ENCODE results near the gene PATJ.

PATJ gene

DNA sequence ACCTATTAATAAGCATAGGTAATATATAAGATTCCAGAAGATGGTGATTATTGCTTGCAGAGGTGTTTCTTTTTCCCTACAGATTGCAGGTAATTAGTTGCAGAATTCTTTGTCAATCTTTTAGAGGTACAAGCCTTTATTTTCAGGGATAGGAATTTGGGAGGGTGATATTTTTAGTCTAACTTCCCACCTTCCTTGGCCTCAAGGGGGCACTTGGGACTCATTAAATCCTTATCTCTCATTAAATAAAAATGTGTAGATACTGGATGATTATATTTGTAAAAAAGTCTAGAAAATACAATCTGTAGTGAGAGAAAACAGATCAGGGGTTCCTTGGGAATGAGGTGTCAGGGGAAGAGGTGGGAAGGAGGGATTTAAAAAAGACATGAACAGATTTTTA, 179.2 kb downstream of the PATJ start:
- no peaks in the 10 kb centered on the region for H3K4me1 ChIP-seq (ENCODE audit: insufficient read depth, low read length, poor library complexity, severe bottlenecking)
- H3F3A ChIP-seq (ENCODE audit: low read depth): no peaks in the 10 kb centered on the region
- H3K9me2 ChIP-seq (replicated peaks; ENCODE audit: low read depth, low read length): no peaks in the 10 kb centered on the region
- no peak overlapping the region for H3K4me3 ChIP-seq (ENCODE audit: low read length, poor library complexity, severe bottlenecking)
- H3K79me2 ChIP-seq (ENCODE audit: insufficient read depth, low read length): no peaks in the 10 kb centered on the region
- H3K9me3 ChIP-seq (ENCODE audit: insufficient read depth, low read depth, low read length): no peaks in the 10 kb centered on the region
- H3K4me2 ChIP-seq (ENCODE audit: low read depth, low read length, poor library complexity, severe bottlenecking): no peak overlapping the region
- no peaks in the 10 kb centered on the region for H3K27me3 ChIP-seq (ENCODE audit: insufficient read depth, low read length, poor library complexity, severe bottlenecking)
- H3K36me3 ChIP-seq (ENCODE audit: insufficient read depth, low read length): no peaks in the 10 kb centered on the region
- H2AFZ ChIP-seq (ENCODE audit: low read length): no peak overlapping the region
- H3K9ac ChIP-seq (ENCODE audit: low read depth, low read length, poor library complexity, severe bottlenecking): no peak overlapping the region
- H4K20me1 ChIP-seq (ENCODE audit: insufficient read depth, low read length, poor library complexity, severe bottlenecking): no peaks in the 10 kb centered on the region
- no peak for TF ChIP-seq EZH2phosphoT487 (IDR thresholded peaks at IDR 0.05; ENCODE audit: borderline replicate concordance)
- TF ChIP-seq, protein P1, sequence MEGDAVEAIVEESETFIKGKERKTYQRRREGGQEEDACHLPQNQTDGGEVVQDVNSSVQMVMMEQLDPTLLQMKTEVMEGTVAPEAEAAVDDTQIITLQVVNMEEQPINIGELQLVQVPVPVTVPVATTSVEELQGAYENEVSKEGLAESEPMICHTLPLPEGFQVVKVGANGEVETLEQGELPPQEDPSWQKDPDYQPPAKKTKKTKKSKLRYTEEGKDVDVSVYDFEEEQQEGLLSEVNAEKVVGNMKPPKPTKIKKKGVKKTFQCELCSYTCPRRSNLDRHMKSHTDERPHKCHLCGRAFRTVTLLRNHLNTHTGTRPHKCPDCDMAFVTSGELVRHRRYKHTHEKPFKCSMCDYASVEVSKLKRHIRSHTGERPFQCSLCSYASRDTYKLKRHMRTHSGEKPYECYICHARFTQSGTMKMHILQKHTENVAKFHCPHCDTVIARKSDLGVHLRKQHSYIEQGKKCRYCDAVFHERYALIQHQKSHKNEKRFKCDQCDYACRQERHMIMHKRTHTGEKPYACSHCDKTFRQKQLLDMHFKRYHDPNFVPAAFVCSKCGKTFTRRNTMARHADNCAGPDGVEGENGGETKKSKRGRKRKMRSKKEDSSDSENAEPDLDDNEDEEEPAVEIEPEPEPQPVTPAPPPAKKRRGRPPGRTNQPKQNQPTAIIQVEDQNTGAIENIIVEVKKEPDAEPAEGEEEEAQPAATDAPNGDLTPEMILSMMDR (conservative IDR thresholded peaks at IDR 0.05; ENCODE audit: low read length): peak; percentile 47

- TF ChIP-seq, protein P1 (conservative IDR thresholded peaks at IDR 0.05; ENCODE audit: low read length): no peak
- no peak for TF ChIP-seq EZH2phosphoT487 (IDR thresholded peaks at IDR 0.05; ENCODE audit: borderline replicate concordance)
Measured at GRCh38 chr1:61922950-61923480, 180.7 kb downstream of the PATJ start.

GRCh38 chr1:61925591-61926298, 183.5 kb downstream of the PATJ start:
- no peaks in the 10 kb centered on the region for H4K20me1 ChIP-seq (ENCODE audit: insufficient read depth, low read length, poor library complexity, severe bottlenecking)
- H3K9ac ChIP-seq (ENCODE audit: low read depth, low read length, poor library complexity, severe bottlenecking): no peak overlapping the region
- H3K4me2 ChIP-seq (ENCODE audit: low read depth, low read length, poor library complexity, severe bottlenecking): no peak overlapping the region
- no peaks in the 10 kb centered on the region for H3K9me2 ChIP-seq (replicated peaks; ENCODE audit: low read depth, low read length)
- H3F3A ChIP-seq (ENCODE audit: low read depth): no peaks in the 10 kb centered on the region
- no peak overlapping the region for H2AFZ ChIP-seq (ENCODE audit: low read length)
- H3K4me3 ChIP-seq (ENCODE audit: low read length, poor library complexity, severe bottlenecking): no peak overlapping the region
- no peaks in the 10 kb centered on the region for H3K27me3 ChIP-seq (ENCODE audit: insufficient read depth, low read length, poor library complexity, severe bottlenecking)
- H3K36me3 ChIP-seq (ENCODE audit: insufficient read depth, low read length): no peaks in the 10 kb centered on the region
- H3K4me1 ChIP-seq (ENCODE audit: insufficient read depth, low read length, poor library complexity, severe bottlenecking): no peaks in the 10 kb centered on the region
- H3K79me2 ChIP-seq (ENCODE audit: insufficient read depth, low read length): no peaks in the 10 kb centered on the region
- H3K9me3 ChIP-seq (ENCODE audit: insufficient read depth, low read depth, low read length): no peaks in the 10 kb centered on the region
- no peak for TF ChIP-seq EZH2phosphoT487 (IDR thresholded peaks at IDR 0.05; ENCODE audit: borderline replicate concordance)
- TF ChIP-seq, protein P1 (conservative IDR thresholded peaks at IDR 0.05; ENCODE audit: low read length): no peak

More at GRCh38 chr1:61922950-61923480, 180.7 kb downstream of the PATJ start:
- Histone ChIP-seq H3F3A (ENCODE audit: low read depth) (no peaks in the 10 kb centered on the region), H3K36me3 (ENCODE audit: insufficient read depth, low read length) (no peaks in the 10 kb centered on the region), H4K20me1 (ENCODE audit: insufficient read depth, low read length, poor library complexity, severe bottlenecking) (no peaks in the 10 kb centered on the region), H3K4me3 (ENCODE audit: low read length, poor library complexity, severe bottlenecking) (no peak overlapping the region), H3K27me3 (ENCODE audit: insufficient read depth, low read length, poor library complexity, severe bottlenecking) (no peaks in the 10 kb centered on the region), H3K4me1 (ENCODE audit: insufficient read depth, low read length, poor library complexity, severe bottlenecking) (no peaks in the 10 kb centered on the region), H2AFZ (ENCODE audit: low read length) (no peak overlapping the region), H3K9ac (ENCODE audit: low read depth, low read length, poor library complexity, severe bottlenecking) (no peak overlapping the region), H3K9me3 (ENCODE audit: insufficient read depth, low read depth, low read length) (no peaks in the 10 kb centered on the region), H3K9me2 (replicated peaks; ENCODE audit: low read depth, low read length) (no peaks in the 10 kb centered on the region), H3K4me2 (ENCODE audit: low read depth, low read length, poor library complexity, severe bottlenecking) (no peak overlapping the region), H3K79me2 (ENCODE audit: insufficient read depth, low read length) (no peaks in the 10 kb centered on the region)

Data from Loucy (cell line).